ENCODE results near the gene UTS2B. TPM values are rescaled to one million over a fixed set of nuclear protein-coding genes. Genes with fewer than 3 reads are reported as not detected.

Gene UTS2B
- total RNA-seq, 4 donors from 2014 or later = 0.27 to 3.4 (median 2.2) TPM; not detected in 1

DNA sequence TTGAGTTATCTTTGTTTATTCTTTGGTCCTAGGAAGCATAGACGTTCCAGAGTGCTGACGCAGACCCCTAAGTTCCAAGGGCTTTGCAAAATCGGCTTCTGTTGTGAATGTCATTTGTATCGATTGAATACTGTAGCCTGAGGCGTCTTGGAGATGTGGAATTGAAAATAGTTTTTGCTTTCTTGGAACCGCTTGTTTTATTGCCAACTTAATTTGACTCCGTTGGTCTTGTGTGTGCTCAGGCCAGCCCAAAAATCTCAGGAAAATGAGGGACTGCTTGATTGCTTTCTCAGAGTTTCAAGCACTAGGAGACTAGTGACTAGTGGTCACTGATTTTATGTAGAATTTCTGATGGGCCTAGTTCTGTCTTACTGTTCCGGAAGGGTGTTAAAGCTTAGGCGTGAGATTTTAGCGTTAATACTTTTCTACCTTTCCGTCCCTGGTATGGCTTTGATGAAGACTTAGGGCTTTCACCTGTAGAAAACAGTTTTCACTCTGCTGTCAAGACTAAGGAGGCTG is 263 bp upstream of the UTS2B start:
- H3K36me3 ChIP-seq = no peaks in the 10 kb centered on the region
- H3K4me3 ChIP-seq = peak overlapping the region; percentile 46 to 98 (median 86)
- WGBS, 2 donors (ENCODE audit: low coverage in 1 of 2) = 17 to 25% methylated on average over 10 to 11 of the region's 11 CpGs
- H3K27ac ChIP-seq = peak overlapping the region; percentile 92 to 98 (median 96)
- peaks cover 0 to 47% (median 25%) of the 10 kb centered on the region in 4 donors for H3K4me1 ChIP-seq
- no peaks in the 10 kb centered on the region for H3K27me3 ChIP-seq
- DNase-seq = no peak
- no peaks in the 10 kb centered on the region for H3K9me3 ChIP-seq
- intact Hi-C loops (cut with DNase I; ENCODE audit: low total_unique reads) = no loop called here
- in situ Hi-C loops (cut with MboI; ENCODE audit: low pct_ligation_motif_present in 1 of 4, low pct_unique_long_range_greater_than_20kb in 1 of 4, low sequenced_read_pairs in 3 of 4) = no loop called here
- no peak for TF ChIP-seq EP300 (IDR thresholded peaks at IDR 0.05; ENCODE audit: low read depth)
- no peak for TF ChIP-seq POLR2A (IDR thresholded peaks at IDR 0.05)
- TF ChIP-seq POLR2AphosphoS5 (IDR thresholded peaks at IDR 0.05) = peak in 1 of 3 donors; percentile 21

DNA sequence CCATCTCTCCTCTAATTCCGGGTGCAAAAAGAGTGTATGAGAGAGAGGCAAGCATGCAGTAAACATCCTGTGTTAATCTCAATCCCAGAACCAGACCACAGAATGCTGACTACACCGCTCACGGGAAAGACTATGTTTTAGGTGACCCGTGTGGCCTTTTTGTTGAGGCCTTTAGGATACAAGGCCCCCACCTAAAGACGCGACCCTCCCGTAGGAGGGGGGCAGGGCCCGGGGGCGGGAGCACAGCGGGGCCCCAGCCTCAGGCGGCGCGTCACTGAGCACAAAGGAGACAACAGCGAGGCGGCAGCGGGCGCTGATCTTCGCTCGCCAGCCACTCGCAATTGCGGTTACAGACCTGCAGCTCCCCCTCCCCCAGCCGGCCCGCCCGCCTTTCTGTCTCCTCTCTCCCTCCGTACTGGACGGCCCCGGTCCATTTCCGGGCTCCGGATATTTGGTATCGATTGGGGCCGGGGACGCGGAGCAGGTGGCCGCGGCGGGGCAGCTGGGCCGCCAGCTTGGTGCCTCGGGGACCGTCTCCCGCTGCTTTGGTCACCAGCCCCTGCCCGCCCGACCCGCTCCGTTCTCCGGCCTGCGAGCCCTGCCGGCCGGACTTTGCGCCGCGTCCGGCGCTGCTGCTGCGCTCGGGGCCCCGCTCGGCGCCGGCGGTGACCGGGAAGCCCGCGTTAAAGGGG is 1.2 kb downstream of the UTS2B start, which contains the start of gene CCDC50:
TSS of gene CCDC50 (plus strand) at position 433 of the 692 bp plus-strand sequence. CDS start 281 bp downstream, outside the sequence.
- Histone ChIP-seq H3K27ac (peak within 1 kb of the TSS; percentile 92 to 98 (median 96)), H3K4me1 (peaks cover 0 to 37% (median 22%) of the 10 kb centered on the region in 4 donors), H3K36me3 (no peaks in the 10 kb centered on the region), H3K27me3 (no peaks in the 10 kb centered on the region), H3K4me3 (peak within 1 kb of the TSS; percentile 46 to 98 (median 86)), H3K9me3 (no peaks in the 10 kb centered on the region)
- in situ Hi-C loops (cut with MboI; ENCODE audit: low pct_ligation_motif_present in 1 of 4, low pct_unique_long_range_greater_than_20kb in 1 of 4, low sequenced_read_pairs in 3 of 4) = no loop called here
- peak; percentile 93 for DNase-seq
- no peak for TF ChIP-seq CTCF (IDR thresholded peaks at IDR 0.05)
- TF ChIP-seq POLR2A (IDR thresholded peaks at IDR 0.05) = peak; percentile 67
- TF ChIP-seq POLR2AphosphoS5 (IDR thresholded peaks at IDR 0.05) = peak; percentile 72 to 84 (median 80)
- no peak for TF ChIP-seq EP300 (IDR thresholded peaks at IDR 0.05; ENCODE audit: low read depth)
- intact Hi-C loops (cut with DNase I; ENCODE audit: low total_unique reads) = no loop called here
- 0% methylated on average over 4 to 31 of the region's 63 CpGs for WGBS, 2 donors (ENCODE audit: low coverage in 1 of 2)

DNA sequence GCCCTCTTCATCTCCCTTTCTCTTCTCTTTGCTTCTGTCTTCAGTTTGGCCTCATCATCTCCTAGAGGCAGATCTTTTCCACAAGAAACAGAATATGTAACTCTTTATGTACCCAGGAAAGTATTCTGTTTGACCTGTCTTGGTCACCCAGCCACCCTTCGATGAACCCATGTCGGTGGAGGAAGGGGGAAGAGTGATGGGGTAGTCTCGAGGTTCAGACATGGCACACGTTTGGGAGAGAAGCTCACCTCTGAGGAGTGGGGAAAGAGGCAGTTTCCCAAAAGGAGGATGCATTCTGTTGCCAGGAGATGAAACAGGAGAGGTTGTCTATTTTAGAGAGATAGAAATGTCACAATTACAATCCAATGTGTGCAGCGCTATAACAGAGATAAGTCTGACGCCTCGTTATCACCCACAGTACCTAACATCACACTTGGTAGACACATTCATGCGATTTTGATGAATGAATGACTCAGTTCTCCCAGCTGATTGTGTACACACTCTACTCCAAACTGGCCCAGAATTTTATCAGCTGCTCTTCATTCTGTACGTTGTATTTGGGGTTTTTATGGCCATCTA is 1.9 kb downstream of the UTS2B start:
- H3K4me3 ChIP-seq = peak overlapping the region in 3 of 4 donors; percentile 85 to 98 (median 87)
- no peaks in the 10 kb centered on the region for H3K9me3 ChIP-seq
- intact Hi-C loops (cut with DNase I; ENCODE audit: low total_unique reads) = no loop called here
- H3K27me3 ChIP-seq = no peaks in the 10 kb centered on the region
- in situ Hi-C loops (cut with MboI; ENCODE audit: low pct_ligation_motif_present in 1 of 4, low pct_unique_long_range_greater_than_20kb in 1 of 4, low sequenced_read_pairs in 3 of 4) = no loop called here
- H3K27ac ChIP-seq = peak overlapping the region; percentile 92 to 98 (median 96)
- TF ChIP-seq POLR2AphosphoS5 (IDR thresholded peaks at IDR 0.05) (no peak), EP300 (IDR thresholded peaks at IDR 0.05; ENCODE audit: low read depth) (no peak), POLR2A (IDR thresholded peaks at IDR 0.05) (no peak), CTCF (IDR thresholded peaks at IDR 0.05) (no peak)
- H3K4me1 ChIP-seq = peaks cover 0 to 32% (median 21%) of the 10 kb centered on the region in 4 donors
- no peak for DNase-seq
- WGBS, 2 donors (ENCODE audit: low coverage in 1 of 2) = 62 to 97% methylated on average over 4 to 9 of the region's 9 CpGs
- H3K36me3 ChIP-seq = no peaks in the 10 kb centered on the region

GRCh38 chr3:191327526-191327925 is 2.8 kb downstream of the UTS2B start:
- intact Hi-C loops (cut with DNase I; ENCODE audit: low total_unique reads) = no loop called here
- Histone ChIP-seq H3K4me1 (peaks cover 0 to 23% (median 14%) of the 10 kb centered on the region in 4 donors), H3K9me3 (no peaks in the 10 kb centered on the region), H3K27me3 (no peaks in the 10 kb centered on the region), H3K36me3 (no peaks in the 10 kb centered on the region), H3K4me3 (no peak overlapping the region), H3K27ac (no peak overlapping the region)
- no peak for TF ChIP-seq CTCF (IDR thresholded peaks at IDR 0.05)
- no peak for TF ChIP-seq EP300 (IDR thresholded peaks at IDR 0.05; ENCODE audit: low read depth)
- no peak for TF ChIP-seq POLR2A (IDR thresholded peaks at IDR 0.05)
- no peak for TF ChIP-seq POLR2AphosphoS5 (IDR thresholded peaks at IDR 0.05)
- no peak for DNase-seq
- 58 to 66% methylated on average over 2 of the region's 2 CpGs for WGBS, 2 donors (ENCODE audit: low coverage in 1 of 2)
- in situ Hi-C loops (cut with MboI; ENCODE audit: low pct_ligation_motif_present in 1 of 4, low pct_unique_long_range_greater_than_20kb in 1 of 4, low sequenced_read_pairs in 3 of 4) = no loop called here

Measured in transverse colon (tissue), 4 donors.